GM06990 (cell line): ENCODE results near the gene FNDC8.
"Not testable (repeated sequence)": the region's sequence is repeated elsewhere in the genome, so short reads cannot be mapped to it uniquely, and the experiment has no call there.

Experiments
- DNase-seq: peaks from one replicate; pipeline ENCODE4 v3.0.0-alpha.2; 2011; ENCODE audit not compliant: insufficient read length; ENCODE audit errors: extremely low read depth
- H3K27me3 ChIP-seq: replicated peaks from 2 replicates; pipeline ENCODE4 v1.6.0; 2011; ENCODE audit warnings: low read length; ENCODE audit not compliant: control insufficient read depth, insufficient read depth
- H3K36me3 ChIP-seq: 2 replicates; pipeline ENCODE4 v1.5.1; 2011; ENCODE audit warnings: low read length; ENCODE audit not compliant: control insufficient read depth, insufficient read depth
- H3K4me3 ChIP-seq: replicated peaks from 2 replicates; pipeline ENCODE4 v1.5.1; 2011; ENCODE audit warnings: low read depth, mild to moderate bottlenecking, control low read depth, low read length
- CTCF ChIP-seq: IDR thresholded peaks from 2 replicates; pipeline ENCODE4 v1.5.1; 2011; ENCODE audit warnings: low read length, control low read depth, mild to moderate bottlenecking, inconsistent platforms; ENCODE audit not compliant: insufficient read depth, poor library complexity, severe bottlenecking

The FNDC8 gene

GRCh38 chr17:35170968-35171771 is 49.8 kb downstream of the FNDC8 start:
- TF ChIP-seq CTCF: peak; percentile 19
- Histone ChIP-seq H3K4me3 (no peak overlapping the region), H3K36me3 (no peaks in the 10 kb centered on the region), H3K27me3 (no peaks in the 10 kb centered on the region; the same call in none of the 2 replicates)
- peak; percentile 24 for DNase-seq

GRCh38 chr17:35171834-35172233 is 50.4 kb downstream of the FNDC8 start:
- H3K4me3 ChIP-seq: no peak overlapping the region
- DNase-seq: no peak
- no peaks in the 10 kb centered on the region for H3K36me3 ChIP-seq
- TF ChIP-seq CTCF: no peak
- no peaks in the 10 kb centered on the region; the same call in none of the 2 replicates for H3K27me3 ChIP-seq

- not testable (repeated sequence) for H3K4me3 ChIP-seq, H3K27me3 ChIP-seq, DNase-seq, H3K36me3 ChIP-seq
Observed at GRCh38 chr17:35172321-35172720, 50.9 kb downstream of the FNDC8 start.

GRCh38 chr17:35174835-35175334 is 53.5 kb downstream of the FNDC8 start:
- H3K4me3 ChIP-seq: no peak overlapping the region
- H3K36me3 ChIP-seq: no peaks in the 10 kb centered on the region
- H3K27me3 ChIP-seq: no peaks in the 10 kb centered on the region; the same call in none of the 2 replicates
- no peak for DNase-seq
- TF ChIP-seq CTCF: no peak

GRCh38 chr17:35175638-35176415 is 54.4 kb downstream of the FNDC8 start:
- no peak for TF ChIP-seq CTCF
- no peak for DNase-seq
- H3K27me3 ChIP-seq: no peaks in the 10 kb centered on the region; the same call in none of the 2 replicates
- H3K4me3 ChIP-seq: no peak overlapping the region
- H3K36me3 ChIP-seq: no peaks in the 10 kb centered on the region

- H3K27me3 ChIP-seq: no peaks in the 10 kb centered on the region; the same call in 1 of the 2 replicates
- no peak for DNase-seq
- no peaks in the 10 kb centered on the region for H3K36me3 ChIP-seq
- no peak for TF ChIP-seq CTCF
- H3K4me3 ChIP-seq: no peak overlapping the region
Observed at GRCh38 chr17:35176897-35177296, 55.5 kb downstream of the FNDC8 start.

- H3K36me3 ChIP-seq, H3K4me3 ChIP-seq, H3K27me3 ChIP-seq, DNase-seq: not testable (repeated sequence)
Observed at GRCh38 chr17:35179379-35179778, 58.0 kb downstream of the FNDC8 start.
